K562 (cell line): ENCODE measurements around the gene HS3ST3A1. TPM values are rescaled to one million over a fixed set of nuclear protein-coding genes. Genes with fewer than 3 reads are reported as not detected.
"Not testable (repeated sequence)": the region's sequence is repeated elsewhere in the genome, so short reads cannot be mapped to it uniquely, and the experiment has no call there.

Experiments used
- ATAC-seq: fragments of 200-7000 bp; cut with Tn5 transposase; 3 replicates; pipeline ENCODE4 v1.9.1; 2020; ENCODE audit warnings: moderate library complexity
- BruUV-seq: library from RNA; stranded (reverse); fragments of 400-500 nt; replicated peaks from 2 replicates; lab custom pipeline; 2021; lab: Mats Ljungman, UMichigan
- CTCF ChIA-PET: fragments of 300-600 bp; formaldehyde crosslinking; extraction: SDS; loops from one replicate; lab custom pipeline; 2021; ENCODE audit warnings: low intra/inter-chr PET ratio; lab: Yijun Ruan, JAX
- POLR2A ChIA-PET: fragments of 300-600, 350-650 bp; sonication (Branson Sonifier 250); formaldehyde crosslinking; extraction: SDS; loops from one replicate; lab custom pipeline; 2021; ENCODE audit warnings: antibody characterized with exemption, inconsistent platforms; lab: Yijun Ruan, JAX
- DNase-seq, 4 experiments: peaks; one replicate each; pipeline versions ENCODE4 v3.0.0 to v3.0.0-alpha.2; 2011 to 2018; ENCODE audit warnings: low spot score in 3 of 4, mixed read lengths in 3 of 4; ENCODE audit errors: extremely low read depth in 1 of 4
- FAIRE-seq: peaks from 2 replicates; lab custom pipeline; 2011; peaks lifted over from hg19 to GRCh38; lab: Jason Lieb, UNC
- H2AFZ ChIP-seq: 2 replicates; pipeline ENCODE4 v1.6.0; 2011; ENCODE audit warnings: low read depth, low read length, control low read depth, inconsistent platforms
- H3K27ac ChIP-seq: fragments of 200-600 bp; 3 replicates; pipeline ENCODE4 v1.8.0; 2011; ENCODE audit warnings: low read depth, mild to moderate bottlenecking, control low read depth, inconsistent platforms, low read length, moderate library complexity, mixed read lengths; ENCODE audit errors: extremely low read depth
- H3K27me3 ChIP-seq, 2 experiments: fragments of 300-600 bp in 1 of 2; 2 replicates in 1 of 2; 3 replicates in 1 of 2; pipeline versions ENCODE4 v1.6.0 to v1.8.0; 2011; ENCODE audit warnings: inconsistent platforms in 2 of 2, low read length in 2 of 2, mild to moderate bottlenecking in 1 of 2, mixed read lengths in 1 of 2, moderate library complexity in 1 of 2; ENCODE audit not compliant: control insufficient read depth in 2 of 2, insufficient read depth in 2 of 2
- H3K36me3 ChIP-seq: fragments of 300-600 bp; 3 replicates; pipeline ENCODE4 v1.8.0; 2011; ENCODE audit warnings: mild to moderate bottlenecking, low read length, inconsistent platforms; ENCODE audit not compliant: control insufficient read depth, insufficient read depth
- H3K4me1 ChIP-seq, 2 experiments: fragments of 200-600 bp in 1 of 2; replicated peaks in 1 of 2; 2 replicates in 1 of 2; 3 replicates in 1 of 2; pipeline versions ENCODE4 v1.5.1 to v1.8.0; 2011; ENCODE audit warnings: inconsistent platforms in 2 of 2, low read length in 2 of 2, mild to moderate bottlenecking in 1 of 2, mixed read lengths in 1 of 2, moderate library complexity in 1 of 2; ENCODE audit not compliant: control insufficient read depth in 2 of 2, insufficient read depth in 2 of 2
- H3K4me2 ChIP-seq: 2 replicates; pipeline ENCODE4 v1.6.1; 2011; ENCODE audit warnings: low read length, control low read depth, inconsistent platforms, mixed read lengths; ENCODE audit not compliant: insufficient read depth
- H3K4me3 ChIP-seq: fragments of 200-600 bp; sonication (generic), shearing (Covaris generic); 2 replicates; pipeline ENCODE4 v1.5.1; 2016; ENCODE audit warnings: control low read depth, inconsistent platforms
- H3K79me2 ChIP-seq: fragments of 200-600 bp; 3 replicates; pipeline ENCODE4 v1.8.0; 2011; ENCODE audit warnings: low read length, inconsistent platforms; ENCODE audit not compliant: control insufficient read depth, insufficient read depth
- H3K9ac ChIP-seq, 2 experiments: 2 replicates each; pipeline versions ENCODE4 v1.6.0 to v1.6.1; 2011; ENCODE audit warnings: low read depth in 2 of 2, low read length in 2 of 2, control low read depth in 1 of 2, inconsistent platforms in 1 of 2, mild to moderate bottlenecking in 1 of 2, mixed read lengths in 1 of 2; ENCODE audit not compliant: insufficient read depth in 1 of 2
- H3K9me1 ChIP-seq: one replicate; pipeline ENCODE4 v1.6.0; 2011; ENCODE audit warnings: inconsistent platforms, mild to moderate bottlenecking, low read length, moderate library complexity; ENCODE audit not compliant: control insufficient read depth, insufficient read depth
- H3K9me3 ChIP-seq: replicated peaks from 2 replicates; pipeline ENCODE4 v1.5.1; 2011; ENCODE audit warnings: low read depth, low read length, inconsistent platforms; ENCODE audit not compliant: control insufficient read depth, insufficient read depth
- H4K20me1 ChIP-seq: replicated peaks from 2 replicates; pipeline ENCODE4 v1.6.1; 2011; ENCODE audit warnings: low read length, inconsistent platforms, mixed read lengths; ENCODE audit not compliant: control insufficient read depth, insufficient read depth
- BHLHE40 ChIP-seq: IDR thresholded peaks from 2 replicates; pipeline ENCODE4 v1.6.1; 2011; ENCODE audit warnings: low read length, improper control_type of control experiment
- CCNT2 ChIP-seq: IDR thresholded peaks from 2 replicates; pipeline ENCODE4 v1.6.1; 2011; ENCODE audit warnings: borderline replicate concordance, low read depth, mild to moderate bottlenecking, moderate library complexity, mixed read lengths, low read length; ENCODE audit not compliant: insufficient read length; ENCODE audit errors: extremely low read depth
- KAT8 ChIP-seq: fragments of 450-650 bp; IDR thresholded peaks from 2 replicates; pipeline ENCODE4 v1.6.1; 2016; ENCODE audit warnings: low read depth, mild to moderate bottlenecking
- MAFG ChIP-seq: fragments of 450-650 bp; conservative IDR thresholded peaks from 2 replicates; pipeline ENCODE4 v1.6.1; 2016; ENCODE audit warnings: missing genetic modification characterization, missing compliant biosample characterization
- NCOR1 ChIP-seq: fragments of 450-650 bp; IDR thresholded peaks from 2 replicates; pipeline ENCODE4 v1.6.1; 2016; ENCODE audit warnings: mild to moderate bottlenecking, moderate library complexity
- PRPF4 ChIP-seq: fragments of 200-400 bp; formaldehyde crosslinking; IDR thresholded peaks from one replicate; pipeline ENCODE4 v1.6.1; 2017; ENCODE audit warnings: low read length, low read depth, mild to moderate bottlenecking; ENCODE audit not compliant: insufficient read depth, poor library complexity, severe bottlenecking
- RBBP5 ChIP-seq: fragments of 200-600 bp; sonication (generic); IDR thresholded peaks from 2 replicates; pipeline ENCODE4 v1.6.1; 2012; ENCODE audit warnings: borderline replicate concordance, mild to moderate bottlenecking, low read length, control low read depth, inconsistent platforms; ENCODE audit not compliant: insufficient read depth, poor library complexity, severe bottlenecking
- RFX1 ChIP-seq: fragments of 450-650 bp; IDR thresholded peaks from 2 replicates; pipeline ENCODE4 v1.6.1; 2016; ENCODE audit warnings: mild to moderate bottlenecking, moderate library complexity
- ZNF316 ChIP-seq: fragments of 450-650 bp; IDR thresholded peaks from 2 replicates; pipeline ENCODE4 v1.6.1; 2016
- WGBS: fragments of 100-300 bp; shearing (Covaris generic); methylation state at CpG from one replicate; pipeline ENCODE4 v1.1.6; 2016; ENCODE audit warnings: low coverage, mixed read lengths; ENCODE audit not compliant: insufficient coverage; ENCODE audit errors: missing lambda C conversion rate; 5-methylcytosine and 5-hydroxymethylcytosine counted together
- in situ Hi-C: fragments of 300-500 bp; cut with MboI; formaldehyde crosslinking; loops from 4 replicates; pipeline ENCODE4 v1.15.0; 2018; ENCODE audit warnings: inconsistent platforms, mixed read lengths
- intact Hi-C: fragments of 100-400 bp; cut with micrococcal nuclease; formaldehyde crosslinking; loops from 2 replicates; pipeline ENCODE4 v1.14.2; 2022
- polyA plus RNA-seq, 8 experiments: library from polyadenylated mRNA; depleted of rRNA in 4 of 8; stranded (reverse) in 5 of 8; unstranded in 3 of 8; fragments of >200 nt; fragmentation: Nextera tagmentation in 2 of 8; fragmentation: Illumina TruSeq in 1 of 8; extraction: Ambion mirVana in 2 of 8; extraction: Trizol in 1 of 8; gene quantifications; 2 replicates each; pipeline versions ENCODE4 v1.2.1 to v1.2.3, GENCODE V29; 2011 to 2014; ENCODE audit warnings: inconsistent platforms in 1 of 8, missing spikeins in 1 of 8
- total RNA-seq, 7 experiments: library from RNA; depleted of rRNA in 6 of 7; stranded (reverse); fragments of >200 nt in 6 of 7; fragmentation: Illumina TruSeq in 2 of 7; extraction: Trizol in 2 of 7; gene quantifications; 2 replicates each; pipeline versions ENCODE4 v1.2.1 to v1.2.3, GENCODE V29; 2011 to 2021; ENCODE audit warnings: low replicate concordance in 1 of 7
- TF ChIP-seq, protein P1 (sequence below), 2 experiments: IDR thresholded peaks in 1 of 2; conservative IDR thresholded peaks in 1 of 2; 2 replicates each; pipeline ENCODE4 v1.6.1; 2016; ENCODE audit warnings: low read depth in 2 of 2, mild to moderate bottlenecking in 1 of 2, missing compliant biosample characterization in 1 of 2, missing genetic modification characterization in 1 of 2, moderate library complexity in 1 of 2
- TF ChIP-seq, protein P2 (sequence below): fragments of 250-450 bp; sonication (Bioruptor Pico); IDR thresholded peaks from 2 replicates; pipeline ENCODE4 v1.8.0; 2022; ENCODE audit warnings: inconsistent platforms, mild to moderate bottlenecking, moderate library complexity, borderline replicate concordance

HS3ST3A1 gene
- total and polyA plus RNA-seq, 9 of the 15 experiments (the other 6 are each of a cell fraction or from before 2014, with no cell fraction given): 0.25 to 14.8 (median 2.3) TPM

DNA sequence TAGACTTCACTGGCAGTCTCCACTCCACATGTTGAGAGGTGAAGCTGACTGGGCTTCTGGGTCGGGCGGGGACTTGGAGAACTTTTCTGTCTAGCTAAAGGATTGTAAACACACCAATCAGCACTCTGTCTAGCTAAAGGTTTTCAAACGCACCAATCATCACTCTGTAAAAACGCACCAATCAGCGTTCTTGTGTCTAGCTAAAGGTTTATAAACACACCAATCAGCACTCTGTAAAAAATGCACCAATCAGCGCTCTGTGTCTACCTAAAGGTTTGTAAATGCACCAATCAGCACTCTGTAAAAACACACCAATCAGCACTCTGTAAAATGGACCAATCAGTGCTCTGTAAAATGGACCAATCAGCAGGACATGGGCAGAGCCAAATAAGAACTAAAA, 53.2 kb downstream of the HS3ST3A1 start:
- H3K9me1 ChIP-seq, intact Hi-C loops, H3K4me2 ChIP-seq, CTCF ChIA-PET, DNase-seq, in situ Hi-C loops, BruUV-seq, FAIRE-seq, ATAC-seq, H3K27ac ChIP-seq, H3K4me1 ChIP-seq, H3K27me3 ChIP-seq, H2AFZ ChIP-seq, H3K79me2 ChIP-seq, H3K4me3 ChIP-seq, H3K9ac ChIP-seq, H4K20me1 ChIP-seq, H3K9me3 ChIP-seq: not testable (repeated sequence)
- peak; percentile 69 for TF ChIP-seq ZNF316
- peak; percentile 16; the same call in 1 of the 2 replicates for TF ChIP-seq MAFG (tag)
- 94% methylated on average over 3 of the region's 6 CpGs for WGBS
- POLR2A ChIA-PET: interaction anchor here (1.6 kb wide), 1 partner anchor 9 kb away, joined by 6 read pairs; no protein-coding TSS in a partner anchor
- peaks cover 11% of the 10 kb centered on the region; the same call in 1 of the 3 replicates for H3K36me3 ChIP-seq

DNA sequence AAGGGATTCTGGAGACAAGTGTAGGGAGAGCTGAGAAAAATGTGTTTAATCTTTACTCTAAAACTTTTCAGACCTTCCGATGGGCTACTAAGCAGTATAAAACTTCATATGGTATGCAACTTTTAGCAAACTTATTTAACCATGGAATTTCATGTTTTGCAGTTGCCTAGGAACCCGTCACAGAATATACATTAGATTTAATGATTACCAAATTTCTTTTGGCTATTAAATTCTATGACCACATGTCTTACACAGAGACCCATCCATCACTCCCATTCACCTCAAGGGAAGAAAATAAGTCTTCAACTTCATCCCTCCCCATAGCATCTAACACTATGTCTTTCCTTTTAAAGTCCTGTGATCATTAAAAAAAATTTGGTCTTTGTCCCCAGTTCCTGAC, 54.9 kb downstream of the HS3ST3A1 start:
- CTCF ChIA-PET: no interaction called here
- H3K4me3 ChIP-seq: no peak overlapping the region
- no peak for DNase-seq
- H3K9me1 ChIP-seq: no peaks in the 10 kb centered on the region
- no peak overlapping the region for H3K27ac ChIP-seq
- no peak overlapping the region for H3K4me2 ChIP-seq
- in situ Hi-C loops: no loop called here
- no peaks in the 10 kb centered on the region for H3K27me3 ChIP-seq
- POLR2A ChIA-PET: no interaction called here
- no peak for FAIRE-seq
- H3K9me3 ChIP-seq: no peaks in the 10 kb centered on the region; the same call in 1 of the 2 replicates
- no TSS peak for BruUV-seq
- 100% methylated on average over 2 of the region's 2 CpGs for WGBS
- H3K79me2 ChIP-seq: no peaks in the 10 kb centered on the region
- H3K4me1 ChIP-seq: no peaks in the 10 kb centered on the region; a peak in 1 of 5 replicates
- H3K36me3 ChIP-seq: peaks cover 6% of the 10 kb centered on the region; the same call in 1 of the 3 replicates
- no peaks in the 10 kb centered on the region for H4K20me1 ChIP-seq
- ATAC-seq: no peak
- H3K9ac ChIP-seq: no peak overlapping the region
- H2AFZ ChIP-seq: no peak overlapping the region
- intact Hi-C loops: no loop called here
- TF ChIP-seq RBBP5: no peak
- no peak for TF ChIP-seq PRPF4
- no peak for TF ChIP-seq CCNT2
- TF ChIP-seq NCOR1: no peak
- TF ChIP-seq, protein P1, sequence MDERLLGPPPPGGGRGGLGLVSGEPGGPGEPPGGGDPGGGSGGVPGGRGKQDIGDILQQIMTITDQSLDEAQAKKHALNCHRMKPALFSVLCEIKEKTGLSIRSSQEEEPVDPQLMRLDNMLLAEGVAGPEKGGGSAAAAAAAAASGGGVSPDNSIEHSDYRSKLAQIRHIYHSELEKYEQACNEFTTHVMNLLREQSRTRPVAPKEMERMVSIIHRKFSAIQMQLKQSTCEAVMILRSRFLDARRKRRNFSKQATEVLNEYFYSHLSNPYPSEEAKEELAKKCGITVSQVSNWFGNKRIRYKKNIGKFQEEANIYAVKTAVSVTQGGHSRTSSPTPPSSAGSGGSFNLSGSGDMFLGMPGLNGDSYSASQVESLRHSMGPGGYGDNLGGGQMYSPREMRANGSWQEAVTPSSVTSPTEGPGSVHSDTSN (CRISPR knock-in tag; IDR thresholded peaks at IDR 0.05; ENCODE audit: low read depth): no peak
- TF ChIP-seq, protein P1 (tag; conservative IDR thresholded peaks at IDR 0.05; ENCODE audit: low read depth): no peak
- TF ChIP-seq KAT8: no peak
- TF ChIP-seq, protein P2, sequence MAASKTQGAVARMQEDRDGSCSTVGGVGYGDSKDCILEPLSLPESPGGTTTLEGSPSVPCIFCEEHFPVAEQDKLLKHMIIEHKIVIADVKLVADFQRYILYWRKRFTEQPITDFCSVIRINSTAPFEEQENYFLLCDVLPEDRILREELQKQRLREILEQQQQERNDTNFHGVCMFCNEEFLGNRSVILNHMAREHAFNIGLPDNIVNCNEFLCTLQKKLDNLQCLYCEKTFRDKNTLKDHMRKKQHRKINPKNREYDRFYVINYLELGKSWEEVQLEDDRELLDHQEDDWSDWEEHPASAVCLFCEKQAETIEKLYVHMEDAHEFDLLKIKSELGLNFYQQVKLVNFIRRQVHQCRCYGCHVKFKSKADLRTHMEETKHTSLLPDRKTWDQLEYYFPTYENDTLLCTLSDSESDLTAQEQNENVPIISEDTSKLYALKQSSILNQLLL: no peak
- no peak for TF ChIP-seq BHLHE40
- TF ChIP-seq RFX1: no peak
